Hepatocyte (in vitro differentiated cells): ENCODE measurements around the gene SLC9A8. TPM values are rescaled to one million over a fixed set of nuclear protein-coding genes. Genes with fewer than 3 reads are reported as not detected.

Experiments
- DNase-seq: peaks from one replicate; pipeline ENCODE4 v3.0.0-alpha.2; 2016; ENCODE audit warnings: low spot score
- H2AFZ ChIP-seq: fragments of 200-600 bp; sonication (generic); 2 replicates; pipeline ENCODE4 v1.6.0; 2016; ENCODE audit warnings: antibody characterized with exemption, mild to moderate bottlenecking
- H3K27ac ChIP-seq: fragments of 200-600 bp; sonication (generic); 2 replicates; pipeline ENCODE4 v1.5.1; 2016; ENCODE audit warnings: mild to moderate bottlenecking
- H3K27me3 ChIP-seq: fragments of 200-600 bp; sonication (generic); 2 replicates; pipeline ENCODE4 v1.6.1; 2016
- H3K36me3 ChIP-seq: fragments of 200-600 bp; sonication (generic); replicated peaks from 2 replicates; pipeline ENCODE4 v1.5.1; 2016; ENCODE audit warnings: low read depth; ENCODE audit not compliant: insufficient read depth
- H3K4me1 ChIP-seq: fragments of 200-600 bp; sonication (generic); 2 replicates; pipeline ENCODE4 v1.5.1; 2016; ENCODE audit warnings: mild to moderate bottlenecking, moderate library complexity; ENCODE audit not compliant: insufficient read depth
- H3K4me2 ChIP-seq: fragments of 200-600 bp; sonication (generic); 2 replicates; pipeline ENCODE4 v1.6.0; 2016
- H3K4me3 ChIP-seq: fragments of 200-600 bp; sonication (generic); 2 replicates; pipeline ENCODE4 v1.5.1; 2016; ENCODE audit warnings: mild to moderate bottlenecking
- H3K79me2 ChIP-seq: fragments of 200-600 bp; sonication (generic); 2 replicates; pipeline ENCODE4 v1.6.0; 2017; ENCODE audit warnings: mild to moderate bottlenecking
- H3K9me2 ChIP-seq: fragments of 200-600 bp; sonication (generic); replicated peaks from 2 replicates; pipeline ENCODE4 v1.6.0; 2017; ENCODE audit warnings: mild to moderate bottlenecking; ENCODE audit not compliant: insufficient read depth
- H3K9me3 ChIP-seq: fragments of 200-600 bp; sonication (generic); 2 replicates; pipeline ENCODE4 v1.5.1; 2016; ENCODE audit warnings: low read depth, mild to moderate bottlenecking
- H4K20me1 ChIP-seq: fragments of 200-600 bp; sonication (generic); 2 replicates; pipeline ENCODE4 v1.6.0; 2016; ENCODE audit warnings: mild to moderate bottlenecking; ENCODE audit not compliant: insufficient read depth, poor library complexity, severe bottlenecking
- EZH2 ChIP-seq: fragments of 200-600 bp; sonication (generic); IDR thresholded peaks from 2 replicates; pipeline ENCODE4 v1.6.1; 2016; ENCODE audit warnings: antibody characterized with exemption, mild to moderate bottlenecking, borderline replicate concordance
- EZH2phosphoT487 ChIP-seq: fragments of 200-600 bp; sonication (generic); IDR thresholded peaks from one replicate; pipeline ENCODE4 v1.6.1; 2018; ENCODE audit warnings: antibody characterized with exemption, mild to moderate bottlenecking, low read depth, moderate library complexity; ENCODE audit not compliant: unreplicated experiment, severe bottlenecking
- WGBS: methylation state at CpG from one replicate; pipeline ENCODE4 v1.1.6; 2016; ENCODE audit warnings: low lambda C conversion rate; ENCODE audit errors: missing lambda C conversion rate; 5-methylcytosine and 5-hydroxymethylcytosine counted together
- polyA plus RNA-seq: library from polyadenylated mRNA; unstranded; fragments of >200 nt; fragmentation: Nextera tagmentation; extraction: Ambion mirVana; gene quantifications from 2 replicates; pipeline ENCODE4 v1.2.1, GENCODE V29; 2016
- total RNA-seq: library from RNA; depleted of rRNA; stranded (reverse); fragments of >200 nt; gene quantifications from 2 replicates; pipeline ENCODE4 v1.2.3, GENCODE V29; 2014
- TF ChIP-seq, protein P1 (sequence below): fragments of 200-600 bp; sonication (generic); IDR thresholded peaks from 2 replicates; pipeline ENCODE4 v1.5.1; 2016; ENCODE audit warnings: antibody characterized with exemption, mild to moderate bottlenecking; ENCODE audit not compliant: poor library complexity

SLC9A8 gene
- total and polyA plus RNA-seq, 2 experiments from 2014 or later = 4.9 to 6.7 TPM

DNA sequence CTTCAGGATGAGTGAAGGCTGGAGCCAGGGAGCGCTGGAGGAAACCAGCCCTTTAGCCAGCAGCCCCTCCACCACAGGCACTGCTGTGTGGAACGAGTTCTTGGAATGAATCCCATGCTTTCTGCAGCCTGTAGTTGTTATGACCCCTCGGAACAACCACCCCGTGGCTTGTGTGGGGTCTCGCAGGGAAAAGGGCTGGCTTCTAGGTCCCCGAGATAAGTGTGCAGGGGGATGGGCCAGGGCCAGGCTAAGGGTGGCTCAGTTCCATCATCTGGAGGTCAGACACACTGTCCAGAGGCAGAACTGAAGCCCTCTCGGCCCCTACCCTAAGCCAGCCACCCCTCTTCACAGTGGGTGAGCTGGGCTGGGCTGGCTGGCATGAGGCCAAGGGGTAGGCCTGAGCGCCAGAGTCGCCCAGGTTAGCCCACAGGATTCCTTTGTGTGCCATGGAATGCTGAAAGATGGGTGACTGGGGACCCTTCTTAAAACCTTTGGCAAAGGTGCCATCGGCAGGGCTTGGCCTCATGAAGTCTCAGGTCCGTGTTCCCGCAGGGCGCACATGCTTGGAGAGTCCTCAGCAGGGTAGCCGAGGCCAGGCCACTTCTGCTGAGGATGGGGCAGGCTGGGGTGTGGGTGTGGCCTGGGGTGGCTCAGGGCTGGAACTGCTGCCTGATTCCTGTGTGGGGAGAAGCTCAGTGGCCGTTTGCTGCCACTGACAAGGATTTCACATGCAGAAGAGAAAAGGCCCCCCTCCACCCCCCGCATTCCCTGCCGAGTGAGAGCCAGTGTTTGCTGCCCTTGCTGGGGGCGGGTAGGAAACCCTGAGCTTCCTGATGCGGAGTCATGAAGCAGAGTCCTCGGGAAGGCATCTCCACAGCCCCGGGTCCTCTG lies 78.1 kb downstream of the SLC9A8 start:
- H3K4me1 ChIP-seq = no peaks in the 10 kb centered on the region
- no peak overlapping the region for H2AFZ ChIP-seq
- no peak overlapping the region for H3K27ac ChIP-seq
- TF ChIP-seq, protein P1, sequence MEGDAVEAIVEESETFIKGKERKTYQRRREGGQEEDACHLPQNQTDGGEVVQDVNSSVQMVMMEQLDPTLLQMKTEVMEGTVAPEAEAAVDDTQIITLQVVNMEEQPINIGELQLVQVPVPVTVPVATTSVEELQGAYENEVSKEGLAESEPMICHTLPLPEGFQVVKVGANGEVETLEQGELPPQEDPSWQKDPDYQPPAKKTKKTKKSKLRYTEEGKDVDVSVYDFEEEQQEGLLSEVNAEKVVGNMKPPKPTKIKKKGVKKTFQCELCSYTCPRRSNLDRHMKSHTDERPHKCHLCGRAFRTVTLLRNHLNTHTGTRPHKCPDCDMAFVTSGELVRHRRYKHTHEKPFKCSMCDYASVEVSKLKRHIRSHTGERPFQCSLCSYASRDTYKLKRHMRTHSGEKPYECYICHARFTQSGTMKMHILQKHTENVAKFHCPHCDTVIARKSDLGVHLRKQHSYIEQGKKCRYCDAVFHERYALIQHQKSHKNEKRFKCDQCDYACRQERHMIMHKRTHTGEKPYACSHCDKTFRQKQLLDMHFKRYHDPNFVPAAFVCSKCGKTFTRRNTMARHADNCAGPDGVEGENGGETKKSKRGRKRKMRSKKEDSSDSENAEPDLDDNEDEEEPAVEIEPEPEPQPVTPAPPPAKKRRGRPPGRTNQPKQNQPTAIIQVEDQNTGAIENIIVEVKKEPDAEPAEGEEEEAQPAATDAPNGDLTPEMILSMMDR = no peak
- TF ChIP-seq EZH2 (no peak), EZH2phosphoT487 (no peak)
- no peaks in the 10 kb centered on the region for H3K9me3 ChIP-seq
- 74% methylated on average over 21 of the region's 21 CpGs for WGBS
- no peaks in the 10 kb centered on the region for H3K9me2 ChIP-seq
- no peak overlapping the region for H3K4me2 ChIP-seq
- DNase-seq = no peak
- H3K4me3 ChIP-seq = no peak overlapping the region
- no peaks in the 10 kb centered on the region for H3K36me3 ChIP-seq
- H4K20me1 ChIP-seq = no peaks in the 10 kb centered on the region
- H3K79me2 ChIP-seq = no peaks in the 10 kb centered on the region
- no peaks in the 10 kb centered on the region for H3K27me3 ChIP-seq

DNA sequence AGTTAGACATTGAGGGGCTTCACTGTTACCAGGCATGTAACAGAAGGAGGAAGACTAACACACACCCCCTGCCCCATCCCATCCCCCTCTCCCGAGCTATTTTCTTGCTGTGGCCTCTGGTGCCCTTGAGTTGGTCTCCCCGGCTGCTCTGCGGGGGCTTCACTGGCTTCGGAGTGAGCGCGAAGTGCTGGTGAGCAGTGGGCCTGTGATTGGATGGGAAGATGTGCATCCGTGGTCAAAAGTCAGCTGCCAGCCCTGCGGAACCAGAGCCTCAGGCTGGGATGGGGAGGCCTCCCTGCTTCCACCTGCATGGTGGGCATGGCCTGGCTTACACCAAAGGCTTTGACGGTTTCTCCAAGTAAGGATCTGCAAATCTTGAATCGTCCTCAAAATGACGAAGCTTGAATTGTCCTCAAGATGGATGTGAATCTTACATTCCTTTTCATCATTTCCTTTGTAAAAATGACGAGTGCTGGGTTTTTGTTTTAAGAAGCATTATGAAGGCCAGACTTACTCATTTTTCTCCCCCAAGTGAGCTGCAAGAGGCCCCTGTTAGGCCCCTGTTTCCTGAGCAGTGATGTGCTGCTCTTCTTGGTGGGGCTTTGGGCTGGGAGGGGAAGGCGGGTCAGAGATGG lies 79.0 kb downstream of the SLC9A8 start:
- Histone ChIP-seq H3K9me3 (no peaks in the 10 kb centered on the region), H3K79me2 (no peaks in the 10 kb centered on the region), H3K4me3 (no peak overlapping the region), H3K9me2 (no peaks in the 10 kb centered on the region), H4K20me1 (no peaks in the 10 kb centered on the region), H3K4me2 (no peak overlapping the region), H3K4me1 (no peaks in the 10 kb centered on the region), H2AFZ (no peak overlapping the region), H3K27ac (no peak overlapping the region), H3K27me3 (no peaks in the 10 kb centered on the region), H3K36me3 (no peaks in the 10 kb centered on the region)
- TF ChIP-seq EZH2 (no peak), EZH2phosphoT487 (no peak)
- TF ChIP-seq, protein P1 = no peak
- WGBS = 86% methylated on average over 13 of the region's 13 CpGs
- no peak for DNase-seq

DNA sequence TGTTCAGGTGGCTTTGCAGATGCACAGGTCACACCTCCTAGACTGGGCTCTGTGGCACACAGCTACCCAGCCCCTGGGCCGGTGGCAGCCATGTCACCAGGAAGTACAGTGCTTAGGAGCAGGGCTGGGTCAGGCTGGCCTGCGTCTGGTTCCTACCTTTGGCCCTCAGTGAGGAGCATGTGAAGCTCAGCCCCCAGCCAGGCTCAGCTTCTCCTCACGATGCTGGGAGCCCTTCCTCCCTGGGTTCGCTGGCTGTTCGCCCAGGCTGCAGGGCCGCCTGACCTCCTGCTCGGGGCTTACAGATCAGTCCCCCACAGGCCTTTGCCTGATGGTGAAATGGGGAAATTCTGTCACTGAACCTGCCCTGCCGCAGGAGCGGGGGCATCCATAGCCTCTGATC lies 79.6 kb downstream of the SLC9A8 start:
- Histone ChIP-seq H4K20me1 (no peaks in the 10 kb centered on the region), H3K4me2 (no peak overlapping the region), H3K4me3 (no peak overlapping the region), H3K9me3 (no peaks in the 10 kb centered on the region), H3K36me3 (no peaks in the 10 kb centered on the region), H3K79me2 (no peaks in the 10 kb centered on the region), H3K9me2 (no peaks in the 10 kb centered on the region), H2AFZ (no peak overlapping the region), H3K27me3 (no peaks in the 10 kb centered on the region), H3K4me1 (no peaks in the 10 kb centered on the region), H3K27ac (no peak overlapping the region)
- no peak for TF ChIP-seq EZH2phosphoT487
- TF ChIP-seq EZH2 = no peak
- TF ChIP-seq, protein P1 = no peak
- DNase-seq = no peak
- 88% methylated on average over 9 of the region's 9 CpGs for WGBS
